GM18526 (cell line): ENCODE data around the gene ADAMTS5.

Experiments
- POLR2A ChIP-seq: IDR thresholded peaks from 3 replicates; pipeline ENCODE4 v1.6.1; 2011; ENCODE audit not compliant: insufficient read length; ENCODE audit errors: extremely low read depth

The ADAMTS5 gene

GRCh38 chr21:26958788-26959187, 8.1 kb downstream of the ADAMTS5 start:
- no peak for TF ChIP-seq POLR2A

DNA sequence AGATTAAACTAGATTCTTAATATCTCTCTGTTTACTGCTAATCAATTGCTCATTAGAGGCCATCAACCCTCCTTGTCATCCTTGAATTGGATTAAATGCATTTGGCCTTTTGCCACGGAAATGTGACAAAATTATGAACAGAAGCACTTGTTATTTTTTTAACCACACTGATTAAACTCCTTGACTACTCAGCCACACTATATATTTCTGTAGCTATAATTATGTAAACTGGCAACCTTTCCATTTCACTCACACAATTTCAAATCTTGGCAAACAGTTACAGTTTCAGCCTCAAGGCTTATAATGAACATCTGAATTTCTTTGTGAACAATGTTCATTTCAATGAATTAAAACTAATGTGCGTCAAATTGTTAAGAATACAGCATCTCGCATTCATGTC, 10.1 kb downstream of the ADAMTS5 start:
- TF ChIP-seq POLR2A = no peak

DNA sequence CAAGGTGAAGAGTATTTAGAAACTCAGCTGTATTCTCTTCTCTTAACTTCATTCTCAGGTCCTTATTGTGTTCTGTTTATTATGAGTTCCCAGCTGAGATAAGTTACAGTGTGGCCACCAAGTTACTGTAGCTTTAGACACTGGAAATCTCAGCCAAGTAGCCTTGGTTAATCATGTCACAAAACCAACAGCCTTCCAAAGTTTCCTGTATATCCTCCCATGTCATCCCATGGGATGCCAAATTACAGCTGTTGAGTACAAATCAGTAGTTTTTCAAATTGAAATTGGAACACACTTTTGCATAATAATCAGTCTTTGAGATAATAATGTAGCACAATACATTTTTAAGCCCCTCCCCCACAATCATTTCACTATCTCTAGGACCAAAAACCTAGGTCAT, 10.7 kb downstream of the ADAMTS5 start:
- no peak for TF ChIP-seq POLR2A

- no peak for TF ChIP-seq POLR2A
Measured at GRCh38 chr21:26954662-26955121, 12.2 kb downstream of the ADAMTS5 start.

DNA sequence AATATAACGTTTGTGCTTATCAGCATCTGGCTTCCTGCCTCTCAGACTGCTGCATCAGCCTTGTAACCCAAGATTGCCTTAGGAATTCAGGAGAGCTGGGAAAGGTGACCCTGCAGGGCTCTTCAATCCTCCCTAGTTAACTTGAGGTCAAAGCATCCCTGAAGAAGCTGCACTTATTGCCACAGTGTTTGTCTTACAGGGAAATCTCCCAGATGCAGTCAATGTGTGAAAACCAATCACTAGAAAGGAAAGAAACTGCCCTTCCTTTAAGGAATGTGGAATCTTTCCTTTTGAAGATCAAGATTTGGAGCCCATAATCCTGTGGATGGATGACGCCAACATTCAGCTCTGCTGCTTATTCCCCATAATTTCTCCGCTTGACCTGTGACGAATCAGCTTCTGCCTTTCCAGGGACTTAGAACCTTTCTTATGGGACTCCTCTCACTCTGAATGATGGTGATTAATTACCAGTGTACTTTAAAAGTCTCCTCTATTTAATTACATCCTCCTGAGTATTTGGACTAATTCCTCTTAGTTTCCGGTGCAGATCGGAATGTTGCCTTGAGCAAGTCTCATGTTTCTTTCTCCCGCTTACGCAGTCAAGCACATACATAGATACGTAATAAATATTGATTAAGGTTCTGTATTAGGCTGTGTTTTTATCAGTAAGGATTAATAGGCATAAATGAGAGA, 14.4 kb downstream of the ADAMTS5 start:
- no peak for TF ChIP-seq POLR2A

DNA sequence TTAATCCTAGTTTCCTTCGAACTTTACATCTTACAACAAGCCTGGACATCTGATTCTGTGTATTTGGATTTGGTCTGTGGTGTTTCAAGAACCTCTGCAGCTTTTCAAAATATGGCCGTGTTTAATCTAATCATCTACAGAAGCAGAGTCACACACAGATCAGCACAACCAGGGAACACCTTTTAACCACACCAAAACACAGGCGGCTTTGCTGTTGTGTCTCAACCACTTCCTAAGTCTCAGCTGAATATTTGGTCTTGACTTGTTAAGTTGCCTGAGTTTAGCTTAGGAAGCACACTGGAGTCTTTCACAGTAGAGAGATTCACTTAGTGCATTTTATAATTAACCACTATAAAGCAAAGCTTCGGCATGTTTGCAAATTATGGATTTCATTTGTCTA, 17.1 kb downstream of the ADAMTS5 start:
- no peak for TF ChIP-seq POLR2A

DNA sequence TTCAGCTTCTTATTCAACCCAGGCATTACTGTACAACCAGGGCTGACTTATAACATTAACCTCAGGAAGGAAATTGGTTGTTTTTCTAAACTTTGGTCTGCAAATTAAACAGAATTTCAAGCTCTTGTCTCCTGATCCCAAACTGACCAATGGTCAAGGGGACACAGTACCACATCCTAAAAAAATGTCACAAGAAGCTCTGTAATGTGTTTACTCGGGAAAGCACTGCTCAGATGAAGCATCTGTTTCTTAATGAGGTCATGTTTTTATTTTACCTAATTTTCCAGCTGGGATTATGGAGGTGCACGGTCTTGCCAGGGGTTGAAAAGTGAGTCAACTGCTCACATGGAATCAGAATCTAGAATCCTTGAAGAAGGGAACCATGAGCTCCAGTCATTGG, 18.7 kb downstream of the ADAMTS5 start:
- TF ChIP-seq POLR2A = no peak

- TF ChIP-seq POLR2A = no peak
Measured at GRCh38 chr21:26946744-26947446, 20.0 kb downstream of the ADAMTS5 start.

GRCh38 chr21:26945916-26946675, 20.8 kb downstream of the ADAMTS5 start:
- no peak for TF ChIP-seq POLR2A

- TF ChIP-seq POLR2A = no peak
Measured at GRCh38 chr21:26943921-26944320, 23.0 kb downstream of the ADAMTS5 start.

GRCh38 chr21:26941421-26941820, 25.5 kb downstream of the ADAMTS5 start:
- no peak for TF ChIP-seq POLR2A

- TF ChIP-seq POLR2A = no peak
Measured at GRCh38 chr21:26939601-26940111, 27.2 kb downstream of the ADAMTS5 start.

DNA sequence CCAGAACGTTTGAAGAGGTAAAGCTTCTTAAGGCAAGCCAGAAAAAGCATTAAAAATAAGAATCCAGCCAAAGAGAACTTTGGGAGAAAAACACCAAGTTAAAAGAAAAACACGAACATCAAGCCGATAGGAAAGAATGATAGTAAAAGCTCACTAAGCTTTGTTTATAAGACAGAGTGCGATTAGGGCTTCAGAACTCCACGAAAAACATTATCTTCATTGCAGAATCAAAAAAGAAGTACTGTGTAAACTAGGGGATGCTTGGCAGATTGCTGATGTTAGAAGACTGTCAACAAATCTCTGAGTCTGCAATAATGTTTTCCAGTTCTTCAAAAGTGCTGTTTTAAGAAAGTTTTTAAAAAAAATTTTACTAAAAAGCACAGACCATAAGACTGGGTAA, 30.2 kb downstream of the ADAMTS5 start:
- TF ChIP-seq POLR2A = no peak

- no peak for TF ChIP-seq POLR2A
Measured at GRCh38 chr21:26935977-26936376, 30.9 kb downstream of the ADAMTS5 start.

GRCh38 chr21:26934383-26934782, 32.5 kb downstream of the ADAMTS5 start:
- no peak for TF ChIP-seq POLR2A

- no peak for TF ChIP-seq POLR2A
Measured at GRCh38 chr21:26933448-26933847, 33.4 kb downstream of the ADAMTS5 start.
